BLaER1 (cell line): ENCODE data around the gene SLC12A7.

Experiments
- H3K27ac ChIP-seq: shearing (Covaris generic); formaldehyde crosslinking; 2 replicates; pipeline ENCODE4 v1.8.1; 2022
- H3K27me3 ChIP-seq: shearing (Covaris generic); formaldehyde crosslinking; 2 replicates; pipeline ENCODE4 v1.8.1; 2022
- H3K36me3 ChIP-seq: shearing (Covaris generic); formaldehyde crosslinking; 2 replicates; pipeline ENCODE4 v1.8.1; 2022
- H3K4me1 ChIP-seq: shearing (Covaris generic); formaldehyde crosslinking; 2 replicates; pipeline ENCODE4 v1.8.1; 2022
- H3K4me2 ChIP-seq: shearing (Covaris generic); formaldehyde crosslinking; 2 replicates; pipeline ENCODE4 v1.8.1; 2022
- H3K4me3 ChIP-seq: shearing (Covaris generic); formaldehyde crosslinking; 2 replicates; pipeline ENCODE4 v1.8.1; 2022
- H3K9ac ChIP-seq: shearing (Covaris generic); formaldehyde crosslinking; 2 replicates; pipeline ENCODE4 v1.8.1; 2022
- H3K9me3 ChIP-seq: shearing (Covaris generic); formaldehyde crosslinking; 2 replicates; pipeline ENCODE4 v1.8.1; 2022
- H4K20me1 ChIP-seq: shearing (Covaris generic); formaldehyde crosslinking; 2 replicates; pipeline ENCODE4 v1.8.1; 2022
- Cebpa-rat ChIP-seq: shearing (Covaris generic); IDR thresholded peaks from 2 replicates; pipeline ENCODE4 v1.8.1; 2022

The SLC12A7 gene

GRCh38 chr5:1142886-1143669, 31.2 kb upstream of the SLC12A7 start:
- Histone ChIP-seq H3K9me3 (no peaks in the 10 kb centered on the region), H3K27ac (0 out of 2 replicates have a peak overlapping the region, but pooled peaks have one; percentile 18), H4K20me1 (no peaks in the 10 kb centered on the region), H3K27me3 (no peaks in the 10 kb centered on the region), H3K9ac (no peak overlapping the region), H3K4me3 (no peak overlapping the region), H3K36me3 (no peaks in the 10 kb centered on the region), H3K4me1 (peaks cover 72% of the 10 kb centered on the region), H3K4me2 (peak overlapping the region; percentile 30; the same call in 1 of the 2 replicates)
- no peak for TF ChIP-seq Cebpa-rat

DNA sequence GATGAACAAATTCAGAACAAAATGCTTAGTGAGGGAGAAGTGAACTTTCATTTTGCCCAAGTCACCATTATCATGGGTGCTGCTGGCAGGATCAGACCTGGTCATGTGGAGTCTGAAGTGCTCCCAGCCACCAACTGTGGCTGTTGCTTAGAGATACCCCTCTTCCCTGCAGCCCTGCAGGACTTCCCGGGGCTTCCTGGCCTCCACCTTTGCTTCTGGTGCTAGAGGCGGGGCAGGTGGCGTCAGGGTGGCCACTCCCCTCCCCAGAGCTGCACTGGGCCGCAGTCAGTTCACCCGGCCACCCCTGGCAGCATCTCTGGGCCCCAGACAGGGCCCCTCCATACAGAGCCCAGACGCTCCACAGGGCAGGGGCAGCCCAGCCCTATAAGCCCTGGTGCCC, 30.0 kb upstream of the SLC12A7 start:
- H3K4me1 ChIP-seq, result peaks cover 85% of the 10 kb centered on the region
- H4K20me1 ChIP-seq, result no peaks in the 10 kb centered on the region
- H3K27ac ChIP-seq, result peak overlapping the region; percentile 85
- H3K36me3 ChIP-seq, result no peaks in the 10 kb centered on the region
- H3K9ac ChIP-seq, result peak overlapping the region; percentile 27; the same call in 1 of the 2 replicates
- H3K9me3 ChIP-seq, result no peaks in the 10 kb centered on the region
- H3K4me3 ChIP-seq, result no peak overlapping the region
- no peak for TF ChIP-seq Cebpa-rat
- no peaks in the 10 kb centered on the region for H3K27me3 ChIP-seq
- peak overlapping the region; percentile 88 for H3K4me2 ChIP-seq

GRCh38 chr5:1140818-1141189, 28.9 kb upstream of the SLC12A7 start:
- Histone ChIP-seq H3K36me3 (no peaks in the 10 kb centered on the region), H3K9me3 (no peaks in the 10 kb centered on the region), H3K27me3 (no peaks in the 10 kb centered on the region), H3K4me1 (peaks cover 95% of the 10 kb centered on the region), H3K4me3 (peak overlapping the region; percentile 44; the same call in 1 of the 2 replicates), H3K9ac (peak overlapping the region; percentile 38; the same call in 1 of the 2 replicates), H3K4me2 (peak overlapping the region; percentile 88), H4K20me1 (no peaks in the 10 kb centered on the region), H3K27ac (peak overlapping the region; percentile 85)
- TF ChIP-seq Cebpa-rat, result no peak

DNA sequence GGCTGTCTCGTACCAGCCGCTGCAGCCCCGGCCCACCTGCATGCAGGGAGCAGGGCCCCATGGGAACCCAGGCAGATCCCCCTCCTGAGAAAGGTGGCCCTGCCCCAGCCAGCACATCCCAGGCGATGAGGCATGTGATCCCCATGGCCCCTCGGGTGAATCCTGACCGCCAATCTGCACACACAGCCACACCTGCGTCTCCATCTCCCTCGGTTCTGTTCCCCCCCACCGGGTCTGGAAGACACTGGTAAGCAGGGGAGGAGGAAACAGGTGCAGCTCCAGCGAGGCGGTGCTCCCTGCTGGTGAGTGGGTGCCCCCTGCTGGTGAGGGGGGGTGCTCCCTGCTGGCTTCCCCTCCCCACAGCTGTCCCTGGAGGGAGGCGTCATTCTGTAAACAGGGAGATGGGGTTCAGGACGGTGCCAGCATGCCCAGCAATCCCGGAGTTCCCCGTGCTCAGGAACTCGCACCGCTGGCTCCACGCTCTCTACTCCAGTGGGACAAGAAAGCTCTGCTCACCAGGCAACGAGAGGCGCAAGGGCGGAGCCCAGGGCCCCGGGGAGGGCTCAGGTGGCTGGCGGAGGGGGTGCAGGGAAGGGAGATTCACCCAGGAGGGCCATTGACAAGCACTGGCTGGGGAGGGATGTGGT, 28.4 kb upstream of the SLC12A7 start:
- Histone ChIP-seq H3K4me2 (peak overlapping the region; percentile 88), H3K4me1 (peaks cover 97% of the 10 kb centered on the region), H3K36me3 (no peaks in the 10 kb centered on the region)

DNA sequence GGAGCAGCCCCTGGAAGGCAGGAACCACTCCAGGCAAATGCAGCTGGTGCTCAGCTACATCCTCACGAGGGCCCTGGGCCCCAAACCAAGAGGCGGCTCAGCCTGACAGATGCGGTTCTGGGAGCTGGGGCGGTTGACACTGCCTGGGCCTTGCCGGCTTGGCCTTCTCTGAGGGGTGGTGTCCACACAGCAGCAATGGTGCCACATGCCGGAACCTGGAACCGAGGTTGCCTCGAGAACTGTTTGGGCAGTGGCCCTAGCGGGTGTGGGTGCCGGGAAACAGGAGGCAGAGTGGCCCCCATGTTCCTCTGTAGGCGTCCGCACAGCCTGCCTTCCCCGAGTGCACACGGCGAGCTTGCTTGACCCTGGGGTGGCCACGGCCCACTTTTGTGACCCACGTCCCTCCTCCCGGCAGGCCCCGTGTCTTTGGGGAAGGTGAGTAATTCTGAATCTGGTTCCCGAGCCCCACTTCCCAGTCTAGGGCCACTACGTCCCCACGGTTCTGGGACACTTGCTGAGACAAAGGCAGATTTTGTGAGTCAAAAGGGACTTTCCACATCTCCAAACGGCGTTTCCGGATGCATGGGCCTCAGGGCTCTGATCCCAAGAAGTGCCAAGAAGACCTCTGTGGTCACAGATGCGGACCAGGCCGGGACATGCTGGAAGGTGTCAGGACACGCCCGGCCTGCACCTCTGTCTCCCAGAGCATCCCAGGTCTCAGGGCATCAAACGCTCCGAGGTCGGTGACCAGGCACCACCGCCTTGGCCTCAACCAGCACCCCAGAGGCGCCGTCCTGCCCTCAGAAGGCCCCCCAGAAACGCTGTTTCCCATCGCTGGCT, 27.7 kb upstream of the SLC12A7 start:
- no peak for TF ChIP-seq Cebpa-rat
- Histone ChIP-seq H3K4me3 (peak overlapping the region; percentile 5; the same call in 1 of the 2 replicates), H3K9ac (peak overlapping the region; percentile 64), H3K27ac (peak overlapping the region; percentile 85), H3K4me1 (peaks cover 97% of the 10 kb centered on the region), H3K27me3 (no peaks in the 10 kb centered on the region), H3K36me3 (no peaks in the 10 kb centered on the region), H3K9me3 (no peaks in the 10 kb centered on the region), H3K4me2 (peak overlapping the region; percentile 88), H4K20me1 (no peaks in the 10 kb centered on the region)

More for the DNA sequence above, 28.4 kb upstream of the SLC12A7 start:
- peak overlapping the region; percentile 44; the same call in 1 of the 2 replicates for H3K4me3 ChIP-seq
- TF ChIP-seq Cebpa-rat, result no peak
- H3K27me3 ChIP-seq, result no peaks in the 10 kb centered on the region
- peak overlapping the region; percentile 64 for H3K9ac ChIP-seq
- no peaks in the 10 kb centered on the region for H3K9me3 ChIP-seq
- no peaks in the 10 kb centered on the region for H4K20me1 ChIP-seq
- peak overlapping the region; percentile 85 for H3K27ac ChIP-seq

- H3K27me3 ChIP-seq, result no peaks in the 10 kb centered on the region
- no peaks in the 10 kb centered on the region for H4K20me1 ChIP-seq
- H3K27ac ChIP-seq, result peak overlapping the region; percentile 85
- H3K4me3 ChIP-seq, result no peak overlapping the region
- peak overlapping the region; percentile 88 for H3K4me2 ChIP-seq
- peak overlapping the region; percentile 64; the same call in 1 of the 2 replicates for H3K9ac ChIP-seq
- no peak for TF ChIP-seq Cebpa-rat
- no peaks in the 10 kb centered on the region for H3K36me3 ChIP-seq
- peaks cover 97% of the 10 kb centered on the region for H3K4me1 ChIP-seq
- H3K9me3 ChIP-seq, result no peaks in the 10 kb centered on the region
Measured at GRCh38 chr5:1138445-1139245, 26.8 kb upstream of the SLC12A7 start.

- Histone ChIP-seq H3K4me2 (peak overlapping the region; percentile 88), H3K27me3 (no peaks in the 10 kb centered on the region), H3K4me3 (no peak overlapping the region)
Measured at GRCh38 chr5:1137567-1138444, 25.9 kb upstream of the SLC12A7 start.

DNA sequence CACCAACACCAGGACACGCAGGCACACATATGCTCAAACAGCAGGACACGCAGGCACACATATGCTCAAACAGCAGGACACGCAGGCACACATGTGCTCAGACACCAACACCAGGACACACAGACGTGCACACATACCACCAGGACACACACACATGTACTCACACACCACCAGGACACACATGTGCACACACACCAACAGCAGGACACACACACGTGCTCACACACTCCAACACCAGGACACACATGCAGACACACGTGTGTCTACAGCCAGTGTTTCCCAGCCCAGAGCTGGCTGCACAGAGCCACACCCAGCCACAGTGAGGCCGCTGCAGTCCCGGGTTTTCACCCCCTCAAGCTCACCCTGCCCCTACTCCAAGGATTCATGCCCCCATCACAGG, 25.0 kb upstream of the SLC12A7 start:
- Histone ChIP-seq H3K4me3 (no peak overlapping the region), H3K4me1 (peaks cover 100% of the 10 kb centered on the region), H3K9me3 (no peaks in the 10 kb centered on the region), H3K9ac (no peak overlapping the region), H3K27ac (peak overlapping the region; percentile 85), H4K20me1 (no peaks in the 10 kb centered on the region), H3K36me3 (no peaks in the 10 kb centered on the region), H3K4me2 (peak overlapping the region; percentile 88), H3K27me3 (no peaks in the 10 kb centered on the region)
- no peak for TF ChIP-seq Cebpa-rat

More at GRCh38 chr5:1137567-1138444, 25.9 kb upstream of the SLC12A7 start:
- Histone ChIP-seq H3K27ac (peak overlapping the region; percentile 85), H4K20me1 (no peaks in the 10 kb centered on the region), H3K9ac (no peak overlapping the region), H3K4me1 (peaks cover 97% of the 10 kb centered on the region), H3K36me3 (no peaks in the 10 kb centered on the region), H3K9me3 (no peaks in the 10 kb centered on the region)
- TF ChIP-seq Cebpa-rat, result no peak
